Measurements from ENCODE around the gene OSBPL5. TPM values are rescaled to one million over a fixed set of nuclear protein-coding genes. Genes with fewer than 3 reads are reported as not detected.

The OSBPL5 gene
- total RNA-seq, 1 experiment from 2014 or later, result 16.1 TPM

GRCh38 chr11:3044915-3045314 is 120.2 kb downstream of the OSBPL5 start:
- H3K36me3 Mint-ChIP-seq (ENCODE audit: insufficient read depth in 1 of 3, low read depth in 3 of 3), result peaks cover 18 to 60% (median 56%) of the 10 kb centered on the region in 3 experiments
- Histone ChIP-seq H3T11ph (ENCODE audit: low read length) (no peak overlapping the region), H3K79me1 (ENCODE audit: insufficient read depth, low read depth, low read length, poor library complexity, severe bottlenecking) (peaks cover 5% of the 10 kb centered on the region), H3K9me3 (ENCODE audit: control insufficient read depth, low read depth, low read length) (no peaks in the 10 kb centered on the region), H3K56ac (ENCODE audit: insufficient read length, low read depth, low read length) (no peak overlapping the region), H2BK20ac (ENCODE audit: low read depth, low read length, poor library complexity, severe bottlenecking) (no peak overlapping the region), H3K23ac (ENCODE audit: insufficient read length, low read depth, low read length) (no peak overlapping the region), H2AK5ac (ENCODE audit: insufficient read length, low read length) (no peak overlapping the region), H2BK12ac (ENCODE audit: insufficient read length, low read depth, low read length) (no peak overlapping the region), H2BK120ac (ENCODE audit: low read depth, low read length, poor library complexity, severe bottlenecking) (no peak overlapping the region), H4K91ac (ENCODE audit: insufficient read length, low read depth, low read length) (no peak overlapping the region), H3K4ac (ENCODE audit: low read depth, low read length) (no peak overlapping the region), H4K20me1 (ENCODE audit: control insufficient read depth, insufficient read depth, insufficient read length) (no peaks in the 10 kb centered on the region), H4K5ac (ENCODE audit: insufficient read length, low read depth, low read length) (no peak overlapping the region), H3K4me2 (ENCODE audit: insufficient read depth, insufficient read length, low read length) (no peak overlapping the region), H4K8ac (replicated peaks; ENCODE audit: insufficient read length, low read depth, low read length) (no peak overlapping the region), H2AFZ (ENCODE audit: low read length) (no peak overlapping the region), H3K27me3 (ENCODE audit: insufficient read depth, low read length) (no peaks in the 10 kb centered on the region), H3K9ac (ENCODE audit: extremely low read depth, insufficient read length, low read length) (no peak overlapping the region), H3K14ac (ENCODE audit: insufficient read depth, low read length) (no peak overlapping the region), H3K27ac (ENCODE audit: insufficient read length, low read depth, low read length) (no peak overlapping the region), H3K18ac (ENCODE audit: insufficient read length, low read depth, low read length) (no peak overlapping the region), H3K79me2 (ENCODE audit: insufficient read depth, low read length) (no peaks in the 10 kb centered on the region; the same call in 1 of the 2 replicates), H2BK5ac (ENCODE audit: insufficient read length, low read length) (no peak overlapping the region), H3K4me1 (ENCODE audit: insufficient read depth, low read length) (no peaks in the 10 kb centered on the region), H3K23me2 (ENCODE audit: insufficient read length, low read depth, low read length, poor library complexity, severe bottlenecking) (no peaks in the 10 kb centered on the region), H2BK15ac (ENCODE audit: low read depth, low read length) (no peak overlapping the region)
- no peaks in the 10 kb centered on the region for H3K9me3 Mint-ChIP-seq
- H3K27me3 Mint-ChIP-seq (ENCODE audit: low read depth), result no peaks in the 10 kb centered on the region
- peaks cover 11 to 13% of the 10 kb centered on the region in 2 experiments for H3K4me1 Mint-ChIP-seq
- no CpG with 5 or more reads among the region's 12 CpGs for WGBS (ENCODE audit: extremely low coverage, insufficient read length, low lambda C conversion rate)
- H3K27ac Mint-ChIP-seq, result no peak overlapping the region
- TF ChIP-seq, protein P1, sequence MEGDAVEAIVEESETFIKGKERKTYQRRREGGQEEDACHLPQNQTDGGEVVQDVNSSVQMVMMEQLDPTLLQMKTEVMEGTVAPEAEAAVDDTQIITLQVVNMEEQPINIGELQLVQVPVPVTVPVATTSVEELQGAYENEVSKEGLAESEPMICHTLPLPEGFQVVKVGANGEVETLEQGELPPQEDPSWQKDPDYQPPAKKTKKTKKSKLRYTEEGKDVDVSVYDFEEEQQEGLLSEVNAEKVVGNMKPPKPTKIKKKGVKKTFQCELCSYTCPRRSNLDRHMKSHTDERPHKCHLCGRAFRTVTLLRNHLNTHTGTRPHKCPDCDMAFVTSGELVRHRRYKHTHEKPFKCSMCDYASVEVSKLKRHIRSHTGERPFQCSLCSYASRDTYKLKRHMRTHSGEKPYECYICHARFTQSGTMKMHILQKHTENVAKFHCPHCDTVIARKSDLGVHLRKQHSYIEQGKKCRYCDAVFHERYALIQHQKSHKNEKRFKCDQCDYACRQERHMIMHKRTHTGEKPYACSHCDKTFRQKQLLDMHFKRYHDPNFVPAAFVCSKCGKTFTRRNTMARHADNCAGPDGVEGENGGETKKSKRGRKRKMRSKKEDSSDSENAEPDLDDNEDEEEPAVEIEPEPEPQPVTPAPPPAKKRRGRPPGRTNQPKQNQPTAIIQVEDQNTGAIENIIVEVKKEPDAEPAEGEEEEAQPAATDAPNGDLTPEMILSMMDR (conservative IDR thresholded peaks at IDR 0.05), result no peak
- DNase-seq, result no peak
- no peak overlapping the region for H3K4me3 Mint-ChIP-seq
